Chondrocyte (in vitro differentiated cells): ENCODE results near the gene CUEDC1. TPM values are rescaled to one million over a fixed set of nuclear protein-coding genes. Genes with fewer than 3 reads are reported as not detected.

Source experiments
- DNase-seq: peaks from one replicate; pipeline ENCODE4 v3.0.0; 2021; ENCODE audit warnings: mixed read lengths, low spot score
- H3K27ac Mint-ChIP-seq: one replicate; pipeline ENCODE4 v1.8.0; 2021; ENCODE audit warnings: mild to moderate bottlenecking, moderate library complexity, mixed read lengths; ENCODE audit not compliant: unreplicated experiment
- H3K27me3 Mint-ChIP-seq: 2 replicates; pipeline ENCODE4 v1.8.0; 2021; ENCODE audit warnings: low read depth, mixed read lengths
- H3K36me3 Mint-ChIP-seq: 2 replicates; pipeline ENCODE4 v1.8.0; 2021; ENCODE audit warnings: low read depth, mixed read lengths
- H3K4me1 Mint-ChIP-seq: 2 replicates; pipeline ENCODE4 v1.8.0; 2021; ENCODE audit warnings: low read depth, mild to moderate bottlenecking, mixed read lengths
- H3K4me3 Mint-ChIP-seq: one replicate; pipeline ENCODE4 v1.8.0; 2021; ENCODE audit warnings: mild to moderate bottlenecking, moderate library complexity, mixed read lengths; ENCODE audit not compliant: unreplicated experiment
- H3K9me3 Mint-ChIP-seq: 2 replicates; pipeline ENCODE4 v1.8.0; 2021; ENCODE audit warnings: low read depth, mixed read lengths
- total RNA-seq: library from RNA; stranded (reverse); gene quantifications from 3 replicates; pipeline ENCODE4 v1.2.1, GENCODE V29; 2021
- TF ChIP-seq, protein P1 (sequence below): fragments of 200-600 bp; sonication (generic); IDR thresholded peaks from 2 replicates; pipeline ENCODE4 v1.5.0; 2021; ENCODE audit warnings: antibody characterized with exemption, mild to moderate bottlenecking, moderate library complexity

Gene CUEDC1
- total RNA-seq, 1 donor from 2014 or later: 41.9 TPM

DNA sequence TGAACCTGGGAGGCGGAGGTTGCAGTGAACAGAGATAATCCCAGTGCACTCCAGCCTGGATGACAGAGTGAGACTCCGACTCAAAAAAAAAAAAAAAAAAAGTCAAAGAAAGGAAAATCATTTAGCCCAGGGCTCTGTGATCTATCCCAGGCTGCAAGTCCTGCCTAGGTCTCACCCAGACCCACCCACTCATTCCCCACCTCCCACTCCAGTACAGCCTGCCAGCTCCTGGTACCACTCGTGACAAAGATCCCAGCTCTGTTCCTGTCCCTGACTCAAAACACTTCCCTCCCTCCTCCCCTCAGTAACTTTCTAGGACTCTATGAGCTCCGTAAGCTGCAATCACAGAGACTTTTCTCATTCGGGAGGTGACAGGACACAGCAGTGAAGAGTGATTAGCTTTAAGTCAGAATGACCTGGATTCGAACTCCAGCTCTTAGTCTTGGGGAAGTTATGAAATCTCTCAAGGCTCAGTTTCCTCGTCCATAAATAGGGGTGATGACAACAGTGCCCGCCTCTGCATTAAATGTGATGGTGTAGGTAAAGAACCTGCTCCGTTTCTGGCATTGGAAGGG lies 77.3 kb downstream of the CUEDC1 start:
- DNase-seq: no peak
- peak overlapping the region; percentile 81 for H3K27ac Mint-ChIP-seq
- H3K4me1 Mint-ChIP-seq: peaks cover 95% of the 10 kb centered on the region
- H3K36me3 Mint-ChIP-seq: peaks cover 4% of the 10 kb centered on the region
- no peak overlapping the region for H3K4me3 Mint-ChIP-seq
- TF ChIP-seq, protein P1, sequence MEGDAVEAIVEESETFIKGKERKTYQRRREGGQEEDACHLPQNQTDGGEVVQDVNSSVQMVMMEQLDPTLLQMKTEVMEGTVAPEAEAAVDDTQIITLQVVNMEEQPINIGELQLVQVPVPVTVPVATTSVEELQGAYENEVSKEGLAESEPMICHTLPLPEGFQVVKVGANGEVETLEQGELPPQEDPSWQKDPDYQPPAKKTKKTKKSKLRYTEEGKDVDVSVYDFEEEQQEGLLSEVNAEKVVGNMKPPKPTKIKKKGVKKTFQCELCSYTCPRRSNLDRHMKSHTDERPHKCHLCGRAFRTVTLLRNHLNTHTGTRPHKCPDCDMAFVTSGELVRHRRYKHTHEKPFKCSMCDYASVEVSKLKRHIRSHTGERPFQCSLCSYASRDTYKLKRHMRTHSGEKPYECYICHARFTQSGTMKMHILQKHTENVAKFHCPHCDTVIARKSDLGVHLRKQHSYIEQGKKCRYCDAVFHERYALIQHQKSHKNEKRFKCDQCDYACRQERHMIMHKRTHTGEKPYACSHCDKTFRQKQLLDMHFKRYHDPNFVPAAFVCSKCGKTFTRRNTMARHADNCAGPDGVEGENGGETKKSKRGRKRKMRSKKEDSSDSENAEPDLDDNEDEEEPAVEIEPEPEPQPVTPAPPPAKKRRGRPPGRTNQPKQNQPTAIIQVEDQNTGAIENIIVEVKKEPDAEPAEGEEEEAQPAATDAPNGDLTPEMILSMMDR: no peak
- no peaks in the 10 kb centered on the region for H3K27me3 Mint-ChIP-seq
- H3K9me3 Mint-ChIP-seq: no peaks in the 10 kb centered on the region

DNA sequence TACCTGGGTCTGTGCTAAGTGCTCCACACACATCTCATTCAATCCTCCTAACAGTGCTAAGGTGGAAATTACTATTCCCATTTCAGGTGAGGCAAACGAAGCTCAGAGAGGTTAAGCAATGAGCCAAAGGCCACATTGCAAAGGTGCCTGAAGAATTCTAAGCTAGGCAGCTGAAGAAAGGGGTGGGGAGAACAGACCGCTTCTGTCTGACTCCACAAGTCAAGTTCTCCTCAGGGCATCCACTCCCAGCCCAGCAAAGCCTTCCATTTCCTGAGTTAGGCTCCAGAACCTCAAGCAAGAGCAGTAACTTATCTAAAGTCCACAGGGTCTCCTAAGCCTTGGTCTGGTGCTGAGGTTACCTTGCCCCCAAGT lies 78.4 kb downstream of the CUEDC1 start:
- H3K4me1 Mint-ChIP-seq: peaks cover 87% of the 10 kb centered on the region
- no peak for DNase-seq

DNA sequence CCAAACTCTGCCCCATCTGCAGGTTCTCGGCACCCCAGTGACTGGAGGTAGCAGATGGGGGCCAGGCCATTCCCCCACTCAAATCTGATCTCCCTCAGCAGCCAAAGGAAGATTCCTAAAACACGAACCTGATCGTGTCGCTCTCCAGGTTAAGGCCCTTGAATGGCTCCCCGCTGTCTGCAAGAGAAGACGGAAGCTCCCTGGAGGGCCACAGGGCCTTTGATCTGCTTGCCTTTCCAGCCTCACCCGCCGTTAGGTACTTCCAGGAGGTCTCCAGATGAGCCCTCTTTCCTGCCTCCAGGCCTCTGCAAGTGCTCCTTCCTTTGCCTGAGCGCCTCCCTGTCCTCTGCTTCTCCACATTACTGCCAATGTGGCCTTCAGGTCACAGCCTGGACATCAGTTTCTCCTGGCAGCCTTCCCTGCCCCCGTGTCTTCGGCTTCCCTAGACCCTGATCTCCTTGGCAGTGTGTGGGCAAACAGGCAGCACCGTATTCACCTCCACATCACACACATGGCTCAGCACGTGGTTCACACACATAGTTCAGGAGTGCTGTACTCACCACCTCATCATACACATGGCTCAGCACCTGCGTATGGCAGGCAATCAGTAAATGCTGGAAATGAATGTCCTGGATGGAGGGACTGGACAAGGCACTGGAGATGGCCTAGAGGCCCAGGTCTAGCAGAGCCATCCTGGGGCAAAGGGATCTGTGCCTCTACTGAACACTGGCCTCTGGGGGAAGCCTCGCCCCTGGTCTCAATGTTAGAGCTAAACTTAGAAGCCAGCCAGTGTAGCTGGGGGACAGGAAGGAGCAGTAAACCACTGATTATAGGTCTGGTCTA lies 79.0 kb downstream of the CUEDC1 start:
- no peaks in the 10 kb centered on the region for H3K9me3 Mint-ChIP-seq
- H3K27me3 Mint-ChIP-seq: no peaks in the 10 kb centered on the region
- H3K27ac Mint-ChIP-seq: peak overlapping the region; percentile 97
- peaks cover 13% of the 10 kb centered on the region for H3K36me3 Mint-ChIP-seq
- DNase-seq: no peak
- TF ChIP-seq, protein P1: no peak
- H3K4me1 Mint-ChIP-seq: peaks cover 81% of the 10 kb centered on the region
- H3K4me3 Mint-ChIP-seq: no peak overlapping the region

More for the DNA sequence above, 78.4 kb downstream of the CUEDC1 start:
- no peaks in the 10 kb centered on the region for H3K9me3 Mint-ChIP-seq
- peak overlapping the region; percentile 97 for H3K27ac Mint-ChIP-seq
- peaks cover 11% of the 10 kb centered on the region for H3K36me3 Mint-ChIP-seq
- no peaks in the 10 kb centered on the region for H3K27me3 Mint-ChIP-seq
- no peak overlapping the region for H3K4me3 Mint-ChIP-seq
- TF ChIP-seq, protein P1: no peak

DNA sequence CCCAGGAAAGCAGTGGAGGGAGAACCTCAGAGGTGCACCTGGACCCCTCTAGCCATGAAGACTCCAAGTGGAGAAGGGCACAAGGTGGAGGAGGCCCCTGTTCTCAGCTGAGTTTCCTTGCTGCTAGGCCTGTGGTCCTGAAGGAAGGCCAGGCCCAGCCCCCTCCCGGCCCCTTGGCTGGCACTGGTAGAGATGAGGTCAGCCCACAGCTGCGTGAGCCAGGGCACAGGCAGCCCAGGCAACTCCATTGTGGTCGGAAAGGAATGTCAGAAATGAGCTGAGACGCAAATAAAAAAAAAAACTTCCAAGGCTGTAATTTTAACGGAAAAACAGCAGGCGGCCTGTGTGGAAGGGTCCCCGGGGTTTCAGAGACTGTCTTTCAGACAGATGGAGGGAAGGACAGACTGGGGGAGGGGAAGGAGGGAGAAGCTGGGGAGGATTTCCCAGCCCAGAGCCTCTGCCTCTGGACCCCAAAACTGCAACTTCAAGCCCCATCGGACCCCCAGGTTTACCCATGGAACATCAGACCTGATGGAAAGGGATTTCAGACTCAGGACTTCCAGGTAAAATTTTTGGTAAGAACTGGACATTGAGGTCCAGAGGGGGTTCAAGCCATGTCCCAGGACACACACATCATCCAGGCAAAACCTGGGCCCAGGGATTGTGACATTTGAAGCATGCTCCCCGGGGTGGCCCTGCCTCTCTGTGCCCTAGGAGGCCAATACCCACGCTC lies 79.8 kb downstream of the CUEDC1 start:
- H3K27me3 Mint-ChIP-seq: no peaks in the 10 kb centered on the region
- H3K9me3 Mint-ChIP-seq: no peaks in the 10 kb centered on the region
- peaks cover 13% of the 10 kb centered on the region for H3K36me3 Mint-ChIP-seq
- peak overlapping the region; percentile 97 for H3K27ac Mint-ChIP-seq
- H3K4me3 Mint-ChIP-seq: peak overlapping the region; percentile 62
- peaks cover 73% of the 10 kb centered on the region for H3K4me1 Mint-ChIP-seq
- DNase-seq: no peak
- TF ChIP-seq, protein P1: peak; percentile 83
